Neural progenitor cell (in vitro differentiated cells): Measurements from ENCODE around the gene CABLES1. TPM values are rescaled to one million over a fixed set of nuclear protein-coding genes. Genes with fewer than 3 reads are reported as not detected.

Source experiments
- DNase-seq: peaks from one replicate; pipeline ENCODE4 v3.0.0-alpha.2; 2016; ENCODE audit warnings: low spot score
- H2AFZ ChIP-seq: fragments of 200-600 bp; sonication (generic); replicated peaks from 2 replicates; pipeline ENCODE4 v1.6.1; 2016; ENCODE audit warnings: antibody characterized with exemption
- H3F3A ChIP-seq: fragments of 200-600 bp; sonication (generic); 2 replicates; pipeline ENCODE4 v1.6.1; 2016; ENCODE audit warnings: antibody characterized with exemption, low read depth
- H3K27ac ChIP-seq: fragments of 200-600 bp; sonication (generic); 2 replicates; pipeline ENCODE4 v1.5.1; 2016; ENCODE audit warnings: mild to moderate bottlenecking
- H3K27me3 ChIP-seq: fragments of 200-600 bp; sonication (generic); 2 replicates; pipeline ENCODE4 v1.6.1; 2016; ENCODE audit warnings: mild to moderate bottlenecking, moderate library complexity
- H3K36me3 ChIP-seq: fragments of 200-600 bp; sonication (generic); 2 replicates; pipeline ENCODE4 v1.5.1; 2016
- H3K4me1 ChIP-seq: fragments of 200-600 bp; sonication (generic); 2 replicates; pipeline ENCODE4 v1.6.1; 2016; ENCODE audit warnings: mixed run types
- H3K4me2 ChIP-seq: fragments of 200-600 bp; sonication (generic); 2 replicates; pipeline ENCODE4 v1.6.1; 2016
- H3K4me3 ChIP-seq: fragments of 200-600 bp; sonication (generic); 2 replicates; pipeline ENCODE4 v1.5.1; 2016
- H3K79me2 ChIP-seq: fragments of 200-600 bp; sonication (generic); 2 replicates; pipeline ENCODE4 v1.6.1; 2016; ENCODE audit warnings: low read depth
- H3K9ac ChIP-seq: fragments of 200-600 bp; sonication (generic); 2 replicates; pipeline ENCODE4 v1.6.1; 2016
- H3K9me3 ChIP-seq: fragments of 200-600 bp; sonication (generic); 2 replicates; pipeline ENCODE4 v1.5.1; 2016; ENCODE audit warnings: low read depth
- H4K20me1 ChIP-seq: fragments of 200-600 bp; sonication (generic); 2 replicates; pipeline ENCODE4 v1.6.1; 2016; ENCODE audit warnings: low read depth
- H3K27ac Mint-ChIP-seq: 3 replicates; pipeline ENCODE4 v1.8.0; 2021; ENCODE audit warnings: mixed read lengths
- H3K27me3 Mint-ChIP-seq: 2 replicates; pipeline ENCODE4 v1.8.0; 2022; ENCODE audit warnings: low read depth, mild to moderate bottlenecking, inconsistent platforms, moderate library complexity, mixed read lengths; ENCODE audit not compliant: insufficient read depth
- H3K36me3 Mint-ChIP-seq: 3 replicates; pipeline ENCODE4 v1.8.0; 2021; ENCODE audit warnings: mixed read lengths
- H3K4me1 Mint-ChIP-seq: 3 replicates; pipeline ENCODE4 v1.8.0; 2021; ENCODE audit warnings: mixed read lengths
- H3K4me3 Mint-ChIP-seq: 3 replicates; pipeline ENCODE4 v1.8.0; 2021; ENCODE audit warnings: mild to moderate bottlenecking, moderate library complexity, mixed read lengths
- H3K9me3 Mint-ChIP-seq: 3 replicates; pipeline ENCODE4 v1.8.0; 2020; ENCODE audit warnings: mixed read lengths
- EZH2 ChIP-seq: fragments of 200-600 bp; sonication (generic); IDR thresholded peaks from 2 replicates; pipeline ENCODE4 v1.6.1; 2017; ENCODE audit warnings: antibody characterized with exemption, mild to moderate bottlenecking, moderate library complexity
- EZH2phosphoT487 ChIP-seq: fragments of 200-600 bp; sonication (generic); IDR thresholded peaks from 2 replicates; pipeline ENCODE4 v1.6.1; 2017; ENCODE audit warnings: antibody characterized with exemption
- total RNA-seq: library from RNA; depleted of rRNA; stranded (reverse); fragments of >200 nt; gene quantifications from 2 replicates; pipeline ENCODE4 v1.2.3, GENCODE V29; 2015; ENCODE audit warnings: low replicate concordance
- TF ChIP-seq, protein P1 (sequence below): fragments of 200-600 bp; sonication (generic); IDR thresholded peaks from 2 replicates; pipeline ENCODE4 v1.5.1; 2017; ENCODE audit warnings: antibody characterized with exemption, mild to moderate bottlenecking

Gene CABLES1
- total RNA-seq, 1 donor from 2014 or later = 2.8 TPM

DNA sequence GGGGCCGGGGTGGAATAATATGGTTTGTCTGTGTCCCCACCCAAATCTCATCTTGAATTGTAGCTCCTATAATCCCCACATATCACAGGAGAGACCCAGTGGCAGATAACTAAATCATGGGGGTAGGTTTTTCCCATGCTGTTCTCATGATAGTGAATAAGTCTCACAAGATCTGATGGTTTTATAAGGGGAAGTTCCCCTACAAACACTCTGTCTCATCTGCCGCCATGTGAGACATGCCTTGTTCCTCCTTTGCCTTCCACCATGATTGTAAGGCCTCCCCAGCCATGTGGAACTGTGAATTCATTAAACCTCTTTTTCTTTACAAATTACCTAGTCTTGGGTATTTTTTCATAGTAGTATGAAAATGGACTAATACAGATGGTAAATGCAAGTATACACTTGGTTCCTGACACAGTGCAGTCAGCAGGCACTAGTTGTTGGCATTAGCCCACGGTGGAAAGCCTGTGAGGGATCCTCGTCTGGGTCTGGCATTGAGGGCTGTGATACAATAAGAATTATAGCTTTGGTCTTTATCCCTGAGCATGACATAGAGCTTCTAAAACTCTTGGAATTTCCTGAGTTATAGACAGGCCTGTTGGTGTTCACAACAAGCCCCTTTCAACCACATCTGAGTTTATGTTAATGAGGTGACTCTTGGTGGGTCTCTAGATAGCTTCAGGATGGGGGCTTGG, 135.8 kb downstream of the CABLES1 start:
- peaks cover 6% of the 10 kb centered on the region for H3K9me3 ChIP-seq
- H3K9ac ChIP-seq = no peak overlapping the region
- no peak overlapping the region for H3K4me3 ChIP-seq
- Mint-ChIP-seq H3K36me3 (peaks cover 8% of the 10 kb centered on the region), H3K27ac (no peak overlapping the region), H3K4me1 (peaks cover 3% of the 10 kb centered on the region), H3K27me3 (peaks cover 5% of the 10 kb centered on the region), H3K4me3 (no peak overlapping the region), H3K9me3 (peaks cover 22% of the 10 kb centered on the region)
- no peak overlapping the region for H3K4me2 ChIP-seq
- no peaks in the 10 kb centered on the region for H3K36me3 ChIP-seq
- H3K4me1 ChIP-seq = peaks cover 7% of the 10 kb centered on the region
- H4K20me1 ChIP-seq = no peaks in the 10 kb centered on the region
- no peak overlapping the region for H3K27ac ChIP-seq
- TF ChIP-seq, protein P1, sequence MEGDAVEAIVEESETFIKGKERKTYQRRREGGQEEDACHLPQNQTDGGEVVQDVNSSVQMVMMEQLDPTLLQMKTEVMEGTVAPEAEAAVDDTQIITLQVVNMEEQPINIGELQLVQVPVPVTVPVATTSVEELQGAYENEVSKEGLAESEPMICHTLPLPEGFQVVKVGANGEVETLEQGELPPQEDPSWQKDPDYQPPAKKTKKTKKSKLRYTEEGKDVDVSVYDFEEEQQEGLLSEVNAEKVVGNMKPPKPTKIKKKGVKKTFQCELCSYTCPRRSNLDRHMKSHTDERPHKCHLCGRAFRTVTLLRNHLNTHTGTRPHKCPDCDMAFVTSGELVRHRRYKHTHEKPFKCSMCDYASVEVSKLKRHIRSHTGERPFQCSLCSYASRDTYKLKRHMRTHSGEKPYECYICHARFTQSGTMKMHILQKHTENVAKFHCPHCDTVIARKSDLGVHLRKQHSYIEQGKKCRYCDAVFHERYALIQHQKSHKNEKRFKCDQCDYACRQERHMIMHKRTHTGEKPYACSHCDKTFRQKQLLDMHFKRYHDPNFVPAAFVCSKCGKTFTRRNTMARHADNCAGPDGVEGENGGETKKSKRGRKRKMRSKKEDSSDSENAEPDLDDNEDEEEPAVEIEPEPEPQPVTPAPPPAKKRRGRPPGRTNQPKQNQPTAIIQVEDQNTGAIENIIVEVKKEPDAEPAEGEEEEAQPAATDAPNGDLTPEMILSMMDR = no peak
- TF ChIP-seq EZH2 (no peak), EZH2phosphoT487 (no peak)
- no peaks in the 10 kb centered on the region for H3K27me3 ChIP-seq
- H2AFZ ChIP-seq = no peak overlapping the region
- H3K79me2 ChIP-seq = no peaks in the 10 kb centered on the region
- DNase-seq = no peak
- no peaks in the 10 kb centered on the region for H3F3A ChIP-seq

DNA sequence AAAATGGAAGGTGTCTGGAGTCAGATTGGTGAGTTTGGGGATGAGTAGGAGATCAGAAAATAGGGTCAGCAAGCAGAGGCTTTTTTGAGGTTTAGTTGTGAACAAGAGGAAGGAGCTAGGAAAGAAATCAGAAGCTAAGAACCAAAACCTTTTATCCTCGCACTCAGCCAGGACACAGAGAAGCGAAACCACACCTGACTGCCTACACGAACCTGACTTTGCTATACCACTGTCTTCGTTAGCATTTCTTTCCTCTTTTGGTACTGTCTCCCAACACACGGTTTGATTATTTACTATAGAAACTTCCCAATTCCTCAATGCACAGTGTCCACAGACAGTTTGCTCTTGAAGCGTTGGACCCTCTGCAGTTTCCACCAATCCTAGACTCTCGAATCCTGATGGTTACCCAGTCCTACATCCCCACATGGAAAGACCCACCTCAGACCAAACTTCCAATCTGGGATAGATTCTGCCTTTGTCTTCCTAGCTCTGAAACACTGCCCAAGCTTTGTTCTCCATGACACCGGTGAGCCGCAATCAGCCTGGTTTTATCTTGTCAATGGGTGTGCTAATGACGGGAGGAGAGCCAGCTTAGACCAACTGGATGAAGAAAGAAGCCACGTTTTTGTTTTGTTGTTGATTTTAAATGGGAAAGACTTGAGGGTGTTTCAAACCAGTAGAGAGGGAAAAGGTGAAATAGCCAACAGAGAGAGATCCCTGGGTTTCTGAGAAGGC, 137.4 kb downstream of the CABLES1 start:
- Mint-ChIP-seq H3K27ac (no peak overlapping the region), H3K4me3 (no peak overlapping the region), H3K27me3 (peaks cover 6% of the 10 kb centered on the region), H3K36me3 (peaks cover 10% of the 10 kb centered on the region), H3K4me1 (peaks cover 8% of the 10 kb centered on the region), H3K9me3 (peaks cover 31% of the 10 kb centered on the region)
- no peak overlapping the region for H2AFZ ChIP-seq
- H3K27me3 ChIP-seq = no peaks in the 10 kb centered on the region
- no peaks in the 10 kb centered on the region for H3K79me2 ChIP-seq
- DNase-seq = no peak
- no peak overlapping the region for H3K27ac ChIP-seq
- no peak overlapping the region for H3K4me3 ChIP-seq
- H3K36me3 ChIP-seq = no peaks in the 10 kb centered on the region
- peaks cover 6% of the 10 kb centered on the region for H3K9me3 ChIP-seq
- no peak for TF ChIP-seq EZH2phosphoT487
- TF ChIP-seq EZH2 = no peak
- TF ChIP-seq, protein P1 = no peak
- H3F3A ChIP-seq = no peaks in the 10 kb centered on the region
- no peak overlapping the region for H3K9ac ChIP-seq
- H3K4me1 ChIP-seq = peaks cover 7% of the 10 kb centered on the region
- H4K20me1 ChIP-seq = no peaks in the 10 kb centered on the region
- H3K4me2 ChIP-seq = no peak overlapping the region

DNA sequence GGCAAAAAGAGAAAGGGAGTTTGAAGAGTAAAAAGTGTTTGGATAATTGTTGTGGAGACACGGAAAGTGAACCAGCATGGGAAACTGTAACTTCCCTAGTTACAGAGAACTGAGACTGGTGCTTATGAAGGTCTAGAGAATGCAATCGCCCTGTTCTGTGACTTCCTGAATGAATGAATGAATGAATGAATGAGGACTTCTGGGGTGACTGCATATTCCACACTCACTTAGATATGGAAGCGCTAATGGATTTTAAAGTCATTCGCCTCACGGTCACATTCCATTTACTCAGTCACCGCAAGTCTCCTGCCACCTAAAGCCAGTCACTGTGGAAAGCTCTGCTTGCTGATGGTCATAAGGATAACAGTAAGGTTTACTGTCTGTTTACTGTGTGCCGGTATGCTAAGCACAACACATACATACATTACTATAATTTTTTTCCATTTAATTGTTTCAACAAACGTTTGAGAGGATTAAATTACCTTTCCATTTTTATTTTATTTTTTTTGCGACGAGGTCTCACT, 138.2 kb downstream of the CABLES1 start:
- peaks cover 11% of the 10 kb centered on the region for H3K36me3 Mint-ChIP-seq
- H3K9me3 Mint-ChIP-seq = peaks cover 36% of the 10 kb centered on the region

More for the DNA sequence above, 138.2 kb downstream of the CABLES1 start:
- Histone ChIP-seq H3K36me3 (no peaks in the 10 kb centered on the region), H3K9ac (no peak overlapping the region), H2AFZ (no peak overlapping the region), H3K4me3 (no peak overlapping the region), H3K4me1 (peaks cover 7% of the 10 kb centered on the region), H3K27me3 (no peaks in the 10 kb centered on the region), H3K9me3 (peaks cover 6% of the 10 kb centered on the region), H3K79me2 (no peaks in the 10 kb centered on the region), H4K20me1 (no peaks in the 10 kb centered on the region), H3F3A (no peaks in the 10 kb centered on the region), H3K4me2 (no peak overlapping the region), H3K27ac (no peak overlapping the region)
- TF ChIP-seq EZH2 (no peak), EZH2phosphoT487 (no peak)
- TF ChIP-seq, protein P1 = no peak
- no peak overlapping the region for H3K4me3 Mint-ChIP-seq
- H3K27me3 Mint-ChIP-seq = peaks cover 8% of the 10 kb centered on the region
- DNase-seq = no peak
- H3K4me1 Mint-ChIP-seq = peaks cover 8% of the 10 kb centered on the region
- no peak overlapping the region for H3K27ac Mint-ChIP-seq
